Activated CD4-positive, alpha-beta T cell treated with anti-CD3 and anti-CD28 coated beads, Interleukin-2, amount 50 U/mL, for 16 hours (primary cell): ENCODE measurements around the gene TTBK1.
"Not testable (repeated sequence)": the region's sequence is repeated elsewhere in the genome, so short reads cannot be mapped to it uniquely, and the experiment has no call there.

ENCODE experiments used
- DNase-seq: peaks from one replicate; pipeline ENCODE4 v3.0.0-alpha.2; 2020

The TTBK1 gene

DNA sequence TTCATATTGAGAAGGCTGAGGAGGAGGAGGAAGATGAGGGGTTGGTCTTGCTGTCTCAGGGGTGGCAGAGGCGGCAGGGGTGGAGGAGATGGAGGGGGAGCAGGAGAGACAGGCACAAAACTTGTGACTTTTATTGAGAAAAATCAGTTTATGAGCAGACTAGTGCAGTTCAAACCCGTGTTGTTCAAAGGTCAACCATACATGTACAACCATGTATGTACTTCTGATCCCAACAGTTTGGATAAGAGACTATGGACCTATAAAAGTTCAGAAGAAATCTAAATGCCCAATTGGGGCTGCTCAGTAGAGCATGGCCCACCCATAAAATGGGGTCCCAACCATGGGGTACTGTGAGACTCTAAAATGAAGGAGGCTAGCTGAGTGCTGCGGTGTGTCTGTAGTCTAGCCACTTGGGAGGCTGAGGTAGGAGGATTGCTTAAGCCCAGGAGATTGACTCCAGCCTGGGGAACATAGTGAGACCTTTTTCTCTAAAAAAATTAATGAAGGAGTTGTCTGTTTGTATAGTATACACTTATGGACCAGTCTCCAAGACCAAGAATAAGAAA lies 47.1 kb downstream of the TTBK1 start:
- DNase-seq: no peak

DNA sequence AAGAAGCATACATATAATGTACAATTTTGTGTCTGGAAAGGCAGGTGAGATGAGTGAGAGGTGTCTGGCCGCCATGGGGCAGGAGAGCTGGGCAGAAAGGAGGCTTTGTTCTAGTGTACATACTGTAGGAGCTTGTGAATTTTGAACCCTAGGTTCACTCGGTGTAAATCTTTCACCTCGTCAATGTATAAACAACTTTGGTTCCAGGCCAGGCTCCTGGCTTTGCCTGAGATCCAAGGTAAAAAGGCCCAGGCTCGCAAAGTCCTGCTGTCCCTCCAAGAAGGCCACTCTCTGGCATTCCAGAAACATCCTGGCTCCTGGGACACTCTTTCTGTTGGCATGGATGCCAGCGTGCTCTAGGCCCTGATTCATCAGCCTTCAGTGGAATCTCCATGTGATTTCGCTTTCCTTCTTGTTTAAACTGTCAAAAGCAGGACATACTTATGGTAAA lies 47.6 kb downstream of the TTBK1 start:
- no peak for DNase-seq

DNA sequence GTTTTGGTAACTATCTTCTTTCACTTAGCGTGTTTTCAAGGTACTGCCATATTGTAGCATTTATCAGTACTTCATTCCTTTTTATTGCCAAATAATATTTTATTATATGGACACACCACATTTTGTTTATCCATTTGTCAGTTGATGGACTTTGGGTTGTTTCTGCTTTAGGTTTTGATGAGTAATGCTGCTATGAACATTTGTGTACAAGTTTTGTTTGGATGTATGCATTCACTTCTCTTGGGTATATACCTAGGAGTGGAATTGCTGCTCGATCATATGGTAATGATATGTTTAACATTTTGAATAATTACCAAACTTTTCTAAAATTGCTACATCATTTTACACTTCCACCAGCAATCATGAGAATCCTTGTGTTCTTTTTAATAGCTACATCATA lies 48.4 kb downstream of the TTBK1 start:
- no peak for DNase-seq

DNA sequence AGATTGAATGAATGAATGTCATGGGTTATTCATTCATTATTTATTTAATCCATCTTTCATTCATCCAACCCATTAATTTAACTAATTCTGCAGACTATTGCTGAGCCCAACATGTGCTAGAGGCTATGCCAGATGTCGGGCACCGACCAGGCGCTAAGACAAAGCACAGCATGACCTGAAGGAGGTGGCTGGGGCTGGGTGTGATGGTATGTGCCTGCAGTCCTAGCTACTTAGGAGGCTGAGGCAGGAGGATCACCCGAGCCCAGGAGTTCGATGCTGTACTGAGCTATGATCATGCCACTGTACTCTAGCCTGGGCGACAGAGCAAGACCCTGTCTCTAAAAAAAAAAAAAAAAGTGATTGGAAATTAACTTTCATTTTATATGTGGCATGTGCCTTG lies 49.1 kb downstream of the TTBK1 start:
- no peak for DNase-seq

DNA sequence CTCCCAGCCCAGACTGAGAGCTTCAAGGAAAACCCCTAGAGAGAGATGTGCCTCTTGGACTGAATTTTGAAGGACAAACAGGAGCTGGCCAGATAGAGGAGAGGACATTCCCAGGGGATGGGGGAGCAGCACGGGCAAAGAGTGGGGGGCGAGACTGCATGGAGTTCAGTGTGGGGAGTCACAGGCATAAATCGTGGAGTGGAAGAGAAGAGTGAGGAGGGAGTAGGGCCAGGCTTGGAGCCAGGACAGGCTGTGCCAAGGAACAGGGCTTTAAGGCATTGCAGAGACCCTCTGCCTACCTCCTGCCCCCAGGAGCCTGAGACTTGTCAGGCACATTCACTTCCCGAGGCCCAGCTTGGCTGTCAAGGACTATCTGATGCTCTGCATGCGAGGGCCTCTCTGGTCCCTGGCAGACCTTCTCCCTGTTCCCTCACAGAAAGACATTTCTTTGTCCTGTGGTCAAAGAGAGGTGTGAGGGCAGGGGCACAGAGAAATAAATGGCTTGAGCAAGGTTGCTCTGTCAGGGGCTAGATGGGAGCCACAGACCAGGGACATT lies 49.6 kb downstream of the TTBK1 start:
- DNase-seq: no peak

DNA sequence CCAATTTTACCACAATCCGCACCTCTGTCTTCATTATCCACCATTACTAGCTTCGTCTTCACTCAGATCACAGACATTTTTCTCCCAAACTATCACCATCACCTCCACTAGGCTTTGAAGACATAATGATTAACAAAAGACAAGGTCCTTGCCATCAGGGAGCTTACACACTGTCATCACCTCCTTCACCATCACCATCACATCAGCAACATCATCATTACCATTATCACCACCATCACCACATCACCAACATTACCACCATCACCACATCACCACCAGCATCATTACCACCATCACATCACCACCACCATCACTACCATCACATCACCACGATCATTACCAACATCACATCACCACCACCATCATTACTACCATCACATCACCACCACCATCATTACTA lies 50.4 kb downstream of the TTBK1 start:
- DNase-seq: no peak

DNA sequence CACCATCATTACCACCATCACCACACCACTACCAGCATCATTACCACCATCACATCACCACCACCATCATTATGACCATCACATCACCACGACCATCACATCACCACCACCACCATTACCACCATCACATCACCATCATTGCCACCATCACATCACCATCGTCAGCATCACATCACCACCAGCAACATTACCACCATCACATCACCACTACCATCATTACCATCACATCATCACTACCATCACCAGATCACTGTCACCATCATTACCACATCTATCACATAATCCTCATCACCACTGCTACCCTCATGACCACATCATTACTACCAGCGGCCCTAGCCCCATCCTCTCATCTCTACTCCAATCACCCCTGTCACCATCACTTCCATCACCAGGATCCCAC lies 51.3 kb downstream of the TTBK1 start:
- DNase-seq: no peak

DNA sequence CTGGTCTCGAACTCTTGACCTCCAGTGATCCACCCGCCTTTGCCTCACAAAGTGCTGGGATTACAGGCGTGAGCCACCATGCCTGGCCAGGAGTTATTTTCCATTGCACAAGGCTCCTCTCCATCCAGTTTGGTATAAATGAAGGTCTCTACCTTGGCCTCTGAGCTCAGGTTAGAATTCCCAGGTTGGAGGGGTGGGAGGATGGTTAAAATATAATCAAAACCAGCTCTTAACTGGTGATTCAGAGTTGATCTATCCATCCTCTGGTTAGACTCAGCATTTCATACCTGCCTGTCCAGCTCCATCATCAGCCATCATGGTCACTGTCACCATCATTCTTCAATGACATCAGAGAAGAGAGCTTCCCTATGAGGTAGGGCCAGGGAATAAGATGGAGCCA lies 52.2 kb downstream of the TTBK1 start:
- DNase-seq: no peak

DNA sequence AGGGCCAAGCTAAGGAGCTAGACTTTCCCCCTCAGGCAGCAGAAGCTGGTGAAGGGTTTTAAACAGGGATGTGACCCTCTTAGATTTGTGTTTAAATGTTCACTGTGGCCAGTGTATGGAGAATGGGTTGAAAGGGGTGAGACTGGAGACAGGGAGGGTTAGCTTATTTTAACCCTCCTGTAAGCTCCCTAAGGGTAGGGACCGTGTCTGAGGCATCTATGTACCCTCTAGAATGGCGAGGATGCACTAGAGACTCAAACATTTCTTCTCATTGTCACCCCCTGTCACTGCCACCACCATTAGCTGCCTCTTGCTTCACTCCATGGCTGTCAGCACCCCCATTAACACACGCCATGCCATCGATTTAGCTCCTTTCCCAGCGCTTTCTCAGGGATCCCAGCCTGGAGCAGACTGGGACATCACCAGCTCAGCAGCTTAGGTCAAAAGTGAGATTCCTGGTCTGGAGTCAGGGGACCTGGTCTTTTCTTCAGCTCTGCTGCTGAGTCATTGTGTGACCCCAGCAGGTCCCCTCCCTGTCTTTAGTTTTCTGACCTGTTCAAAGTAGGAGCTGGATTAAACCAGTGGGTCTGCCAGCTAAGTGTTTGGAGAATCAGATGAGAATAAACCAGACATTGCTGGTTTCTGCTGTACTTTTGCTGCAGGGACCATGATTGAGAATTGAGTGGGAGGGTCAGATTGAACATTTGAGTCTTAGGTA lies 53.7 kb downstream of the TTBK1 start:
- DNase-seq: no peak

DNA sequence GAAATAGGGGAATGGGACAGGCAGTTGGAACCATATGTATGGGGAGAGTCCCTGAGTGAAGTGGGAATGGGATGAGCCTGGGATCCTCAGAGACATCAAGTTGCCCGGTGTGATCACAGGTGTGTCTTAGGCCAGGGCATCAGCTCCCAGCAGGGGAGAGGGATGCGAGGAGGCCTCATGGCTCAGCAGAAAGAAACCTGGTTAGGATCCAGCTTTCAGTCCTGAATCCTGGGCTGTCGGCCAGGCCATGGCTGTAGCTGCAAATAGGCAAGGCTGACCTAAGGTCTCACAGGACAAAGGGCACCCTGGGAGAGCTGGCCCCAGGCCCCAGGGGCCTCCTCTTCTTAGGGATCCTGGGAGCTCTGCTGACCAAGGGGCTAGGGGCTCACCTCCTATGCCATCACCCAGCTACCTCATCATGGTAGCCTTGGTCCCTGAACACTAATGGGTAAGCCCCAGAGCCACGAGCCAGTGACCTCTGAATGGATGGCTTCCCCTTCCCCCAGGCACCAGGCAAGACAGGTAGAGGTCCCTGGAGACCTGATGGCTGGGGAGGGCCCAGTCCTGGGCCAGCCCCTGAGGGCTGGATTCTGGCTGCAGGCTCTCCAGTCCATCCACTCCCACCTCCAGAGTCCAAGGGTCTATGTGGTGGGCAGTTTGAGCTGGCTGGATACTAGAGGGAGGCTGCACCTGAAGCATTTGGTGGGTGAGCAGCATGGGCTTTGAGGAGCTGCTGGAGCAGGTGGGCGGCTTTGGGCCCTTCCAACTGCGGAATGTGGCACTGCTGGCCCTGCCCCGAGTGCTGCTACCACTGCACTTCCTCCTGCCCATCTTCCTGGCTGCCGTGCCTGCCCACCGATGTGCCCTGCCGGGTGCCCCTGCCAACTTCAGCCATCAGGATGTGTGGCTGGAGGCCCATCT lies 54.6 kb downstream of the TTBK1 start, which contains the start of gene SLC22A7:
TSS of gene SLC22A7 (plus strand) at position 617 of the 921 bp plus-strand sequence. CDS start at position 716, 99 bp downstream.
- no peak for DNase-seq

DNA sequence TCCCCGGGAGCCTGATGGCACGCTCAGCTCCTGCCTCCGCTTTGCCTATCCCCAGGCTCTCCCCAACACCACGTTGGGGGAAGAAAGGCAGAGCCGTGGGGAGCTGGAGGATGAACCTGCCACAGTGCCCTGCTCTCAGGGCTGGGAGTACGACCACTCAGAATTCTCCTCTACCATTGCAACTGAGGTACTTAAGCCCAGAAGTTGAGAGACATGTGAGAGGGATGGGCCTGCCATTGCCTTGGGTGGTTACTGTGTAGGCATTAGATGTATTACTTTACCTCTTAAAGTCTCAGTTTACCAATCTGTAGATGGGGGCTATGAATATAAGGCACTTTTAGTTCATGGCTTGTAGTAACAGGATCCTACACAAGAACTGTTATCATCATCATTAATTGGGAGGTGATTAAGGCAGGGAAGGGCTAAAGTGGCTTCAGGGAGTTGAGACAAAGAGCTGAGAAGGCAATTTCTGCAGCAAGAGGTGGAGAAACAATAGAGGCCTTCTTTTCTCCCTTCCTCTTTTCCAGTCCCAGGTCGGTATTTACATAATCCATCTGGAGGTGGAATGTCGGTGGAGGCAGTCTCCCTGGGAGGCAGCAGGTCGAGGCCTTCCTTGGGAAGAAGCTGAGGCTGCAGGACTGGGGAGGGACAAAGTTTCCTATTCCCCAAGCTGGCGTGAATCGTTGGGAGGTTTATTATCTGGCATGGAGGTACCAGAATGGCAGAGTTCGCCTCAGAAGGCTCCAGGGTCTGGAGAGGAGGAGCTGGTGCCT lies 55.5 kb downstream of the TTBK1 start:
- DNase-seq: no peak

DNA sequence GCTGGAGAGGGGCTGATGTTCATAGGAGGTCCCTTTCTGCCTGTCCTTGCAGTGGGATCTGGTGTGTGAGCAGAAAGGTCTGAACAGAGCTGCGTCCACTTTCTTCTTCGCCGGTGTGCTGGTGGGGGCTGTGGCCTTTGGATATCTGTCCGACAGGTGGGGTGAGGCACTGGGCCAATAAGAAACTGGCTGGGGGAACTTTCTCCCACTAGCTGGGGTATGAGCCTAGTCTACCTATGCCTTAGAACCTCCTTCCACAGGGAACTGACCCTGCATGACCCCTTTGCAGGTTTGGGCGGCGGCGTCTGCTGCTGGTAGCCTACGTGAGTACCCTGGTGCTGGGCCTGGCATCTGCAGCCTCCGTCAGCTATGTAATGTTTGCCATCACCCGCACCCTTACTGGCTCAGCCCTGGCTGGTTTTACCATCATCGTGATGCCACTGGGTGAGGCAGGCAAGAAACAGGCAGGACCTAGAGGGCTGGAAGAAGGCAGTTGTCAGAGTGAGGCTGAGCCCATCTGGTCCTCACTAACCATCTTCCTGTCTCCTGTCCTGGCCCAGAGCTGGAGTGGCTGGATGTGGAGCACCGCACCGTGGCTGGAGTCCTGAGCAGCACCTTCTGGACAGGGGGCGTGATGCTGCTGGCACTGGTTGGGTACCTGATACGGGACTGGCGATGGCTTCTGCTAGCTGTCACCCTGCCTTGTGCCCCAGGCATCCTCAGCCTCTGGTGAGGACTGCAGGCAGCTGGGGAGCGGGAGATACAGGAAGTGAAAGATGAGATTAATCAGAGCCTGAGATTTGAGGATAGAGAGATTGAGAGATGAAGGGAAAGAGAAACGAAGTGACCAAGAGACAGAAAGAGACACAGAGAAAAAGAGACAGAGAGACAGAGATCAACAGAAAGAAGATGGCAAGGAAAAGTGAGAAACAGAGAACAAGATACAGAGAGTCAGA lies 56.3 kb downstream of the TTBK1 start:
- DNase-seq: no peak

DNA sequence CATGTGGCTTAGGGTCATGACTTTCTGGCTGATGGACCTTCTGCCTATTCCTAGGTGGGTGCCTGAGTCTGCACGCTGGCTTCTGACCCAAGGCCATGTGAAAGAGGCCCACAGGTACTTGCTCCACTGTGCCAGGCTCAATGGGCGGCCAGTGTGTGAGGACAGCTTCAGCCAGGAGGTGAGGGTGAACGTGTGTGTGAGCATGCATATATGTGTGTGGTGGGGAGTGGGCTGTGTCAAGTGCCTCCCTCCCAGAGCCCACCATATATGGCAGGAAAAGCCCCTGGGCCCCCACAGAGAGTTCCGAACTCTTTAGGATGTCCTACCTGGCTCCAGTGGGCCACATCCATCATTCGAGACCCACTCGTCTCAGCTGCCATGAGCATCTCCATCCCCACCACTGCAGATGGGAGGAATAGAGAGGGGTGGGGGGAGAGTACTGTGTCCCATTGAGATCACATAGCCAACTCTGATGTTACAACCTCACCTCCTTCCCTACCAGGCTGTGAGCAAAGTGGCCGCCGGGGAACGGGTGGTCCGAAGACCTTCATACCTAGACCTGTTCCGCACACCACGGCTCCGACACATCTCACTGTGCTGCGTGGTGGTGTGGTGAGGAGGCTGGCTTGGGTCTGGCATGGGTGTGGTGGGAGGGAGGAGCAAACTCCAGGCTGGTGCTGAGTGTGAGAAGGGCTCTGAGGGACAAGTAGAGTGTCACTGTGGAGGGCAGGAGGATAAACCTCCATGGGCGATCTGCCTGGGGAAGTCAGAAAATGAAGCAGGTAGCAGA lies 58.0 kb downstream of the TTBK1 start:
- no peak for DNase-seq

DNA sequence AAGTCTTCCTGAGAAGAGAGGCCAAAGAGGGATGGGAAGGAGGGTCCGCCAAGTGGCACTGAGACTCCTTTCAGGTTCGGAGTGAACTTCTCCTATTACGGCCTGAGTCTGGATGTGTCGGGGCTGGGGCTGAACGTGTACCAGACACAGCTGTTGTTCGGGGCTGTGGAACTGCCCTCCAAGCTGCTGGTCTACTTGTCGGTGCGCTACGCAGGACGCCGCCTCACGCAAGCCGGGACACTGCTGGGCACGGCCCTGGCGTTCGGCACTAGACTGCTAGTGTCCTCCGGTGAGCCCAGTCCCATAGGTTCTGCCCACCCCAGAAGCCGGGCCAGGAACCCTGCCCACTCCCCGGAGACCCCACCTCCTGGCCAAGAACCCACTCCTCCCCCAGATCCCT lies 58.8 kb downstream of the TTBK1 start:
- no peak for DNase-seq

DNA sequence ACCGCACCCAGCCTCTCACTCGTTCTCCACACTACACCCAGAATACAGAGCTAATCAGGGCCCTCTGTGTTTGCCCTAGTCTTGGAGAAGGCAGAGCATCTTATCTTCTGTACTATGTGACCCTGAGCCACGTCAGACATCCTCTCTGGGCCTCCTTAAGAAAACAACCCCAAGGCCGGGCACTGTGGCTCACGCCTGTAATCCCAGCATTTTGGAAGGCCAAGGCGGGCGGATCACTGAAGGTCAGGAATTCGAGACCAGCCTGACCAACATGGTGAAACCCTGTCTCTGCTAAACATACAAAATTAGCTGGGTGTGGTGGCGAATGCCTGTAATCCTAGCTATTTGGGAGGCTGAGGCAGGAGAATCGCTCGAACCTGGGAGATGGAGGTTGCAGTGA lies 59.7 kb downstream of the TTBK1 start:
- not testable (repeated sequence) for DNase-seq

DNA sequence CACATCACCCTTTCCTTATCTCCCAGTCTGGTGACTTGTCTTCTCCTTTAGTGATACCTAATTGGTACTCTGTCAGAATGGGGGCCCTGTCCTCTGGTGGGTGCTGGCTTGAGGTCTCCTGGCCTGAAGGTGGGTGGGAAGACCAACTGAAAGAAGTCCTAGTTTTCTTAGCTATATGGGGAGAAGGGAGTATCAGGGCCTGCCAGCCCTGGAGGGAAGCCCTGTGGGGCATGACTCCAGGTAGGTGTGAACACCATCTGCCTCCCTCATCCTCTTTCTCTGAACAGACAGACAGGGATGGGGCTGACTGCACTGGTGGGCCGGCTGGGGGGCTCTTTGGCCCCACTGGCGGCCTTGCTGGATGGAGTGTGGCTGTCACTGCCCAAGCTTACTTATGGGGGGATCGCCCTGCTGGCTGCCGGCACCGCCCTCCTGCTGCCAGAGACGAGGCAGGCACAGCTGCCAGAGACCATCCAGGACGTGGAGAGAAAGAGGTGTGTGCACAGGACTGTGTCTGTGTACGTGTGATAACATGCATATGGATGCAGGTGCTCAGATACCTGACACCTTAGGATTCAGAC lies 60.6 kb downstream of the TTBK1 start:
- DNase-seq: no peak

DNA sequence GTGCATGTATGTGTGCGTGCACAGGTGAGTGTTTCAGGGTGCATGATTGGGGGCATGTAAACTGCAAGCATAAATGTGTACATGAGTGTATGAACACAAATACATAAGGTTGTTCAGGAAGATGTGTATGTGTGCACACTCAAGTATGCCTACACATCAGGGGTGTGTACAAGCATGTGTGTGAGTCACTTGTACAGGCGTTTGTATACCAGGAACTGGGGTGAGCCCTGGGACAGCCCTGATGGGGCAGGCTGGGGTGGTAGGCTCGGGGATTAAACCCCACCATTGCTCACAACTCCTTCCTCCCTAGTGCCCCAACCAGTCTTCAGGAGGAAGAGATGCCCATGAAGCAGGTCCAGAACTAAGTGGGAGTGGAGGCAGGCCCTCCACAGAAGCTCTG lies 61.1 kb downstream of the TTBK1 start:
- DNase-seq: no peak

DNA sequence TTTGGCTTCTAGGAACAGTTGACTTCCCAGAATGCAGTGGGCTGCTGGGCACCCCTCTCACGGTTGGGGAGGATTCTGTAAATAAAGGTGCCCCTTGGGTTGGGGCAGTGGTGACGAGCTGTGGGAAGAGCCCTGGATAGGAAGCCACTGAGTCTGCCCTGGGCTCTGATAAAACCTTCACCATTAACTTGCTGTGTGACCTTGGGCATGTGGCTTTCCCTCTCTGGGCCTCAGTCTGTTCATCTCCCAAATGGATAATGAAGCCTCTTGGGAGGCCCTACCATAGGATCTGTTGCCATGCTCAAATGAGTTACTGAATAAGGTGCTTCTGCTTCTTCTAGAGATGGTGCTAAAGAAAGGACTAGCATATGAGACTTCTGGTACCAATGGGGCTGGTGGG lies 61.6 kb downstream of the TTBK1 start:
- DNase-seq: no peak

DNA sequence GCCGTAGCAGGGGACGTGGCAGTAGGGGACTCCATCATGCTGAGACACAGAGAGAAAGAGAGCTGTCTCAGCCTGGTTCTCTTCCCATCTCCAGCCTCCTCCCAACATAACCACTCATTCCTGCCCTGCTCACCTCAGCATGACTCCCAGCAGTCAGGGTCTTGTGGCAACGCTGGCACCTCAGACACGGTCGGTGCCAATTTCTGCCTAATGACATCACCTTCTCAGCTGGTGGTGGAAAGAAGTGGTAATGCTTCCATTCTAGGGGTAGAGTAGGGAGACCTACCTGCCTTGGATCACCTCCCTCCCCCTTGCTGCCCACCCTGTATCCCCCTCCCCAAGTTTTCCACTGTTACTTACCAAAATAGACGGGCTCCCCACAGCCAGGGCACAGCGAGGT lies 62.8 kb downstream of the TTBK1 start:
- DNase-seq: no peak

DNA sequence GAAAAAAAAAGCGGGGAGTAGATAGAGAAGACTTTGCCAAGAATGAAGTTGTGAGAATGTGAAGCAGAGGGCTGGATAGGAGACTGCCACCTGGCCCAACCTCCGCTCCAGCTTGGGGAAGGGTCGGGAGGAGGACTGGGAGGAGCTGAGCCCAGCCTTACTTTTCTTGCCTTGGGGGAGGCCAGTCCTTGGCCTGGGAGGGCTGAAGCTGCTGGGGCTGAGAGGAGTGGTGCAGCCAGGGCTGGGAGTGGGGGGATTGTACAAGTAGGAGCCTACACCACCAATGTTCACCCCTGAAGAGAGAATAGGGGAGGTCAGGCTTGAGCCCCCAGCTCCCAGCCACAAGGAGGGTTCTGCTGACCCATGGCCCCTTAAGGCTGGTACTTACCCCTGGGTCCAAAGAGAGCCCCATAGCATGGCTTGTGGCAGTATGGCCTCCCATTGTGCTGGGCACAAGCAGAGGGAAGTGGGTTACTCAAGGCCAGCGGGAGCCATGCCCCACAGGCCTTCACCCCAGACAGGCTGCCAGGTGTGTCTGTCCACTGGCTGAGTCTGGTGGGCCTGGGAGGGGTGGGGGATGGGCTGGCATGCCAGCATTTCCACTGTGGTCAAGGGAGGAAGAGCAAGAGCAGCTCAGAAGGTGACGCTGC lies 64.3 kb downstream of the TTBK1 start:
- no peak for DNase-seq
